ENCODE data around the gene PRDM15.

PRDM15 gene

GRCh38 chr21:41761211-41761933 is 117.8 kb downstream of the PRDM15 start:
- no peak for DNase-seq

- no peak for DNase-seq
Measured at GRCh38 chr21:41760411-41760810, 118.7 kb downstream of the PRDM15 start.

DNA sequence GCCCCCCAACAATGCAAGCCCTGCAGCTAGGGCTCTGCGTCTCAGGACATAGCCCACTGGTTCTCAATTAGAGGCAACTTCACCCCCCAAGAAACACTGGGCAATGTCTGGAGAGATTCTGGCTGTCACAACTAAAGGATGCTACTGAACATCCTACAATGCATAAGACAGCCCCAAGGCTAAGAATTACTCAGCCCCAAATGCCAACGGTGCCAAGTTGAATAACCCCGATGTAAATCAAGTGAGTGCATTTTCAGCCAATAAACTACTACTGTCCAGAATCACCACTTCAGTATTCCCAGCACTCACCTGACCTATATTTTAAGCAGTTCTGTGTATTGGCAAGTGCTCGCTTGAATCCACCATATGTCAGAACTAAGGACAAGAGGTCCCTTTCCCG is 119.2 kb downstream of the PRDM15 start:
- DNase-seq, result no peak

DNA sequence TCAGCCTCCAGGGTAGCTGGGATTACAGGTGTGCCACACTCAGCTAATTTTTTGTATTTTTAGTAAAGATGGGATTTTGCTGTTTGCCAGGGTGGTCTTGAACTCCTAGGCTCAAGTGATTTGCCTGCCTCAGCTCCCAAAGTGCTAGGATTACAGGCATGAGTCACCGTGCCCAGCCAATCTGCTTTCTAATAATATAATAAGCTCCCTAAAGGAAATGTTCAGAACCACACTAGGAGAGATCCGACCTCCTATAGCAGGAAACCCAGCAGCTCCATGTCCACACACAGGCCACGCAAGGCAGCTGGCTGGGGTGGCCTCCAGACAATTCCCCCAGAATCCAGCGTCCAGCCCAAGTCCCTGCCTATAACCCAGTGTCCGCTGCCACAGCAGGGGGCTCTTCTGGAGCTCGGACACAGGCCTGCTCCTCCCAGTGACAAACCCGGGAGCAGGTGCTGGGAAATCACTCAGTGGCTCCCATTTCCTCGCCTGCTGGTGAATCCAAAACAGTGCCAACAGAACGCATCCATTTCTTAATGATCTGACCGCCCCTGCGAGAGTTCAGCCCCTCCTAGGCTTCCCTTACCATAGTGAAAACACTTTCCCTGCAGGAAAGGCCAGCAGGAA is 119.8 kb downstream of the PRDM15 start:
- no peak for DNase-seq

- DNase-seq, result no peak
Measured at GRCh38 chr21:41758550-41758949, 120.6 kb downstream of the PRDM15 start.

- DNase-seq, result no peak
Measured at GRCh38 chr21:41755934-41756773, 123.0 kb downstream of the PRDM15 start.

- DNase-seq, result no peak
Measured at GRCh38 chr21:41755258-41755933, 123.7 kb downstream of the PRDM15 start.

- no peak for DNase-seq
Measured at GRCh38 chr21:41754479-41754891, 124.7 kb downstream of the PRDM15 start.

DNA sequence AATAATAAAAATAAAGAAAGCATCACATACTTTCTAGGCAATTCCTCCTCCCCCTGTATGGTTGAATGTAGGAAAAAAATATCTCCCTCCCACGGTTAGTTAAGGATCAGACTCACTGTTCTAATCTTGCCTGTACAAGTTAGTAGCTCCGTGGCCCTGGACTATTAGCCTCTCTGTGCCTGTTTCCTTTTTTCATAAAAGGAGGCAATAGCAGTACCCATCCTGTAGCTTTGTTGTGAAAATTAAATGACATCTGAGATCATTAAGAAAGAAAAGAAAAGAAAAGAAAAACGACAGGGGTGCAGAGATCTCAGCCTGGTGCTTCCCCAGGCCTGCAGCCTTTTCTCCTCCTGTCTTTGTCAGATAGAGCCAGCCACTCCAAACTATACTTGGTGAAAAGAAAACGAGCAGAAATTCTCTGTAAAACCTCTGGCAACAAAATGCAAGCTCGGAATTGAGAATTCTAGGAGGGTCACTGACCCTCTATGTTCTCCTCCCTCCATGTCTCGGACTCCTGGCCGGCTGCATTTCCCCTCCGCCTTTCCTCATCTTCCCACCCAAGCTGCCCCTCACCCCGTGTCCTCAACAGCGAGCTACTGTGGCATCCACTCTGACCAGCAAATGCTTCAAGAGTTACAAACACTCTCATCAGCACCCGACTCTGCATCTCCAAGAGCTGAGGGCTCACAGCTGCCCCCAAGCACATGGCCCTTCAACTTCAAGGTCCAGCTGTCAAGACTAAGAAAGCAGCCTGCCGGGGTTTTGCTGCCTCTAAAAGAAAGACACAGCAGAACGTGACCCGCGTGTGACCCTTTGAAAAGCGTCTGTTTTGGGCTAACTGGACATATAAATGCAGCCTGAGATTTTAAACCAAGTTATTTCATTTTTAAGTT is 125.9 kb downstream of the PRDM15 start:
- no peak for DNase-seq

- DNase-seq, result no peak
Measured at GRCh38 chr21:41752231-41752681, 126.9 kb downstream of the PRDM15 start.

GRCh38 chr21:41751611-41752011 is 127.5 kb downstream of the PRDM15 start:
- DNase-seq, result no peak

- no peak for DNase-seq
Measured at GRCh38 chr21:41750532-41751151, 128.5 kb downstream of the PRDM15 start.

- no peak for DNase-seq
Measured at GRCh38 chr21:41750051-41750450, 129.1 kb downstream of the PRDM15 start.

GRCh38 chr21:41749286-41749685 is 129.9 kb downstream of the PRDM15 start:
- DNase-seq, result no peak
